Measurements from ENCODE around the gene SMC4. TPM values are rescaled to one million over a fixed set of nuclear protein-coding genes. Genes with fewer than 3 reads are reported as not detected.

SMC4 gene
- total and polyA plus RNA-seq, 5 donors, result 10.8 to 23.1 (median 13.4) TPM

DNA sequence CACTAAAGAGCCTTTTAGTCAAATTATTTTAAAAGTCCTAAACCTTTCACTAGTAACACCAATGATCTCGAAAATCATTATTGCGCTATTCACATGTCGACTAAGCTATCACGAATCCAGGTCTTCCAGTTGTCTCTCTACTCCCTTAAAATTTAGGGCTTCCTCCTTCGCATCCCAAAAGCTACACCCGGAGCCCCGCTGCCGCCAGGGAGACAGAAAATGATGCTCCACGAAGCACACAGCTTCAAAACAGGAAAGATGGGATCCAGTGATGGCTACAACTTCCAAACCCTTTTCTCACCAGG is 678 bp upstream of the SMC4 start:
- WGBS, result under 1% methylated on average over 9 of the region's 9 CpGs
- H3K27ac ChIP-seq (ENCODE audit: low read length), result peak overlapping the region; percentile 28
- DNase-seq, result no peak
- intact Hi-C loops (cut with DNase I), result no loop called here
- peak overlapping the region; percentile 93 for H3K4me3 ChIP-seq (ENCODE audit: low read length)
- peak in 1 of 2 donors; percentile 20 for ATAC-seq
- no peaks in the 10 kb centered on the region for H3K27me3 ChIP-seq (ENCODE audit: control insufficient read depth, insufficient read depth)
- H3K9me3 ChIP-seq (ENCODE audit: control insufficient read depth, low read length), result no peaks in the 10 kb centered on the region
- H3K4me1 ChIP-seq (ENCODE audit: control insufficient read depth, insufficient read depth, low read length), result peaks cover 2% of the 10 kb centered on the region

DNA sequence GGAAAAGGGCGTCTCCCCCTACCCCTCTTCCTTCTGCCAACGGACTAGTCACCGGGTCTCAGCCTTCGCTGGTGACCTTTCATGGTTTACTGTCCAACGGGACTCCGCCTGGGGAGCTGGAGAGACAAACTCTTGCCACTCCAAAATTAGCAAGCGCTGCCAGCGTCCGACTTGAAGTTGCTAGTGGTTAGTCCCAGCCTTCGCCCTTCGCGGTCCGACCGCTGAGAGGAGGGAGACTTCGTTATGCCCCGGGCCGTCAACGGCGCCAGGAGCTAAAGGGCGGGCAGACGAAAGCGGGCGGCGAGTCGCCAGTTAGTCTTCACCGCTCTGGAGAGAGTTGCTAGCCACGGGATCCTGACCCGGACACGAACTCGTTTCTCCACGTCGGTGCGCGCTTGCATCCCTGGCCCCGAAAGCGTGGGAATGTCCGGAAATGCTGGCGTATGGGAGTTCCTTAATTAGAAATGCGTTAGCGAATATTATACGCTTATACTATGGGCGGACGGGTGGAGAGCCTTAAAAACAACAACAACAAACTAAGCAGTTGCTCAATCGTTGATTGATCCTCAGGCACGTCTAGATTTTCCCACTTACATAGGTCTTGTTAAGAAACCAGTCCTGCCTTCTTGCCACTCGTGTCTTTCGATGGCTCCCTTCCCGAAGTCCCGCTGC is 716 bp downstream of the SMC4 start:
- peak overlapping the region; percentile 93 for H3K4me3 ChIP-seq (ENCODE audit: low read length)
- under 1% methylated on average over 49 of the region's 49 CpGs for WGBS
- ATAC-seq (peak; percentile 19 to 31), DNase-seq (peak; percentile 44 to 77 (median 76))
- H3K27ac ChIP-seq (ENCODE audit: low read length), result peak overlapping the region; percentile 84
- peaks cover 2% of the 10 kb centered on the region for H3K4me1 ChIP-seq (ENCODE audit: control insufficient read depth, insufficient read depth, low read length)
- no peaks in the 10 kb centered on the region for H3K27me3 ChIP-seq (ENCODE audit: control insufficient read depth, insufficient read depth)
- H3K9me3 ChIP-seq (ENCODE audit: control insufficient read depth, low read length), result no peaks in the 10 kb centered on the region
- intact Hi-C loops (cut with DNase I), result no loop called here

DNA sequence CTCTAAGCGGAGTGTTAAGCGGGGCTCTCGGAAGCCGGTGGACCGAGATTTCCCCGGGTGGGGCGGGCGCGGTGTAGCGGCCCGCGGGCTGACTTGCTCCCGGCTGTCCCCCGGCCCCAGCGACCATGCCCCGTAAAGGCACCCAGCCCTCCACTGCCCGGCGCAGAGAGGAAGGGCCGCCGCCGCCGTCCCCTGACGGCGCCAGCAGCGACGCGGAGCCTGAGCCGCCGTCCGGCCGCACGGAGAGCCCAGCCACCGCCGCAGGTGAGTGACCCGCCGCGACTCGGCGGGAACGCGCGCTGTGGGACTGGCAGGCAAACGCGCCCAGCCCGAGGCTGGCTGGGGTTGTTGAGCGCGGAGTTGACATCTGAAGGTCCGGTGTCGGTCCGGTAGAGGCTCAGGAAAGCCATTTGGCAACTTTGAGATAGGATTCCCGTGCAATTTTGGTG is 1.3 kb downstream of the SMC4 start:
- intact Hi-C loops (cut with DNase I), result no loop called here
- ATAC-seq, result peak; percentile 3
- peak overlapping the region; percentile 93 for H3K4me3 ChIP-seq (ENCODE audit: low read length)
- no peaks in the 10 kb centered on the region for H3K9me3 ChIP-seq (ENCODE audit: control insufficient read depth, low read length)
- WGBS, result under 1% methylated on average over 51 of the region's 51 CpGs
- no peaks in the 10 kb centered on the region for H3K27me3 ChIP-seq (ENCODE audit: control insufficient read depth, insufficient read depth)
- H3K27ac ChIP-seq (ENCODE audit: low read length), result peak overlapping the region; percentile 84
- H3K4me1 ChIP-seq (ENCODE audit: control insufficient read depth, insufficient read depth, low read length), result peaks cover 2% of the 10 kb centered on the region
- peak; percentile 14 to 73 (median 64) for DNase-seq

DNA sequence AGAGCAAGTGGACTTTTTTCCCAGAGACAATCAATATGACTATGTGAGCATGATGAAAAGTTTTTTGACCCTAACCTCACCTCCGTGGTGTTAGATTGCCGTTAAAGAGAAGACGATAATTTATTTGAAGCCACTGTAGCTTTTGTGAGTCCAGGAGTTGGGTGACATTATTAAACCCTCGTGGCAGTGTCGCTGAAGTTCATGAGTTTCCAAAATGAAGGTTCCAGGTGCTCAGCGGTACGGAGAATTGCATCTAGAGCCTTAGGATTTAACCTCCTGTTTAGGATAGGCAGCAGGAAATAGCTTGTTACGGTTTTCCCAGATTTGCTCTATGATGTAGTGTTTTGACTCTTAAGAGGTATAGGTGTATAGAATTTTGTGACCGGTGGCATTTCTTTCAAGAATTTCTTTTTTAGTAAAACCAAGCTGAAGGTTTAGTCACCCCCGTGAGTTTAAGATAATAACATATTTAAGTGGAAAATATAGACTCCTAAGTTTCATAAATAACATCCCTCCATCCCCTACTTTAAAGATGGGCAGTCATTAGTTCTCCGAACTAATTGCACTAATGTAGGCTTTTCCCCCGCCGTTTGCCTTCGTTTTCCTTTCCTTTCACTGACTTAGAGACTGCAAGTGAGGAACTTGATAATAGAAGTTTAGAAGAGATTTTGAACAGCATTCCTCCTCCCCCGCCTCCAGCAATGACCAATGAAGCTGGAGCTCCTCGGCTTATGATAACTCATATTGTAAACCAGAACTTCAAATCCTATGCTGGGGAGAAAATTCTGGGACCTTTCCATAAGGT is 2.0 kb downstream of the SMC4 start:
- DNase-seq, result peak in 1 of 3 donors; percentile 57
- Histone ChIP-seq H3K27ac (ENCODE audit: low read length) (peak overlapping the region; percentile 48), H3K27me3 (ENCODE audit: control insufficient read depth, insufficient read depth) (no peaks in the 10 kb centered on the region)

DNA sequence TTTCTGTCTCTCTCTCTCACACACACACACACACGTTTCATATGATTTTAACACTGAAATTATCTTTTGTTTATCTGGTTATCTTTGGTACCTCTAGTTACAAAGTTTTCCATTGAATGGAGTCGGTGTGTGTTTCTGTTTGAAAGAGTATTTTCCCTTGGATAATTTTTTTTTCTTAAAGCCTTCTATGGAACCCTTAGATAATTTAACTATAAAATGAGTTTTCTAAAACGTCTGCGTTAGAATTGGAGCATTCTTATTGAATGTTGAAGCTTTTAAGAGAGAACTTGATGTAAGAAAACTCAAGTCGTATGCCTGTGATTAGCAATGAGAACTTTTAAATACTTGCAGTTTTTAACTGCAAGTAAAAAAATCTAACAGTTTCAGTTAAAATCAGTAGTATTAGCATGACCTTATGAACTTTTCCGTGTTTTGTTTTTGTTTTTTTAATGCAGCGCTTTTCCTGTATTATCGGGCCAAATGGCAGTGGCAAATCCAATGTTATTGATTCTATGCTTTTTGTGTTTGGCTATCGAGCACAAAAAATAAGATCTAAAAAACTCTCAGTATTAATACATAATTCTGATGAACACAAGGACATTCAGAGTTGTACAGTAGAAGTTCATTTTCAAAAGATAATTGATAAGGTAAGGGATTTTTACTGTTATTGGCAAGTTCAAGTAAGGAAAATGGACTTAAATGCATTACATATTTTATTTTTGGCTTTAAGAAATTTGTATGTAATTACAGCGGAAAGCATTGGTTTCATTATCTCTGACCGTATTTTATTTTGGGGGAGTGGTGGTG is 3.0 kb downstream of the SMC4 start:
- DNase-seq (no peak), ATAC-seq (no peak)
- no peak overlapping the region for H3K27ac ChIP-seq (ENCODE audit: low read length)
- 33% methylated on average over 11 of the region's 11 CpGs for WGBS
- no peaks in the 10 kb centered on the region for H3K9me3 ChIP-seq (ENCODE audit: control insufficient read depth, low read length)
- intact Hi-C loops (cut with DNase I), result no loop called here
- H3K27me3 ChIP-seq (ENCODE audit: control insufficient read depth, insufficient read depth), result no peaks in the 10 kb centered on the region
- peak overlapping the region; percentile 93 for H3K4me3 ChIP-seq (ENCODE audit: low read length)
- peaks cover 2% of the 10 kb centered on the region for H3K4me1 ChIP-seq (ENCODE audit: control insufficient read depth, insufficient read depth, low read length)

More for the DNA sequence above, 2.0 kb downstream of the SMC4 start:
- Histone ChIP-seq H3K9me3 (ENCODE audit: control insufficient read depth, low read length) (no peaks in the 10 kb centered on the region), H3K4me3 (ENCODE audit: low read length) (peak overlapping the region; percentile 93), H3K4me1 (ENCODE audit: control insufficient read depth, insufficient read depth, low read length) (peaks cover 2% of the 10 kb centered on the region)
- ATAC-seq, result no peak
- intact Hi-C loops (cut with DNase I), result no loop called here
- WGBS, result 9% methylated on average over 16 of the region's 16 CpGs

DNA sequence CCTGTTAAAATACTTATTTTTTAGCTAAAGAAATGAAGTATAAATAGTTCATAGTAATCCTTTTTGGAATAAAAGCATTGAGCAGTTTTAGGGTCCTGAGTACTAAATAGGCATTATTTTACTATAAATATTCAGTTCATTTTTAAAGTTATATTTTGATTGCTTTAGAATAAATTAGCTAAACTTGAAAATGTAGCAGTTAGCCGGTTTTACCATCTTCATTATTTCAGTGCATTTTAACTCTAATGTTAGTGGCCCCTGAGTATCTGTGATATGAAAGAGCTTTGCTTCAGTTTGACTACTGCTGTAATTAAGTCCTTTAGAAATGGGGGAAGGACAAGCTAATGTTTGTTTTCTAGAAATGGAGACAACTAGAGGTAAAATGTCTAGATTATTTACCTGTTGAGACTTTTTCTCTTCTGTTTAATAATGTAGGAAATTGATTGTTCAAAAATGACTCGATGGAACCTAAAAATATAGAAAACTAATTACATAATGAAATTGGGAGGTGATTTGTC is 3.6 kb downstream of the SMC4 start:
- Histone ChIP-seq H3K27ac (ENCODE audit: low read length) (no peak overlapping the region), H3K4me3 (ENCODE audit: low read length) (peak overlapping the region; percentile 93), H3K4me1 (ENCODE audit: control insufficient read depth, insufficient read depth, low read length) (peaks cover 2% of the 10 kb centered on the region), H3K27me3 (ENCODE audit: control insufficient read depth, insufficient read depth) (no peaks in the 10 kb centered on the region), H3K9me3 (ENCODE audit: control insufficient read depth, low read length) (no peaks in the 10 kb centered on the region)
- intact Hi-C loops (cut with DNase I), result no loop called here
- 38% methylated on average over 2 of the region's 2 CpGs for WGBS
- no peak for DNase-seq
- no peak for ATAC-seq

DNA sequence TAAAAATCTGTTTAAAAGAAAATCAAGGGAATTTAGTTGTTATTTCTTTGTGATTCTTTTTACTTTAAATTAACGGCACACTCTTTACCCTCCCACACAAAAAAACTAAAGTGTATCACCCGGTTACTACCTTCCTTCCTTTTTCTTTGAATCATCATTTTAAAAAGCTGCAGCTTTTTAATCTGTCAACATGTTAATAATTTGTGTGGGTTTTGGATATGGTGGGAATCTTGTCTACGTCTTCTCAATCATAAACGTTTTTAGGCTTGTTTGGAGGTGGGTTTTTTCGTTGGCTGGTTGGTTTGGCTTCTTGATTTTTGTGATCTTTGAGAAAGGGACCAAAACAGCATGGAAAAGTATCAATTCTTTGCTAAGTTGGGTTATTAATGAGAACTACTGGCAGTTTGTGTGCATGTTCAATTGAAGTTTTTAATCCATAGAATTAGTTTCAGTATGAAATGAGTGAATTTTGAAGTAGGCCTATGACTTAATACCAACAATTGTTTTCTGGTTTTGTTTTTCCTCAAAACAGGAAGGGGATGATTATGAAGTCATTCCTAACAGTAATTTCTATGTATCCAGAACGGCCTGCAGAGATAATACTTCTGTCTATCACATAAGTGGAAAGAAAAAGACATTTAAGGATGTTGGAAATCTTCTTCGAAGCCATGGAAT is 4.5 kb downstream of the SMC4 start:
- H3K9me3 ChIP-seq (ENCODE audit: control insufficient read depth, low read length), result no peaks in the 10 kb centered on the region
- peak overlapping the region; percentile 54 for H3K4me3 ChIP-seq (ENCODE audit: low read length)
- DNase-seq (no peak), ATAC-seq (no peak)
- no peaks in the 10 kb centered on the region for H3K27me3 ChIP-seq (ENCODE audit: control insufficient read depth, insufficient read depth)
- H3K4me1 ChIP-seq (ENCODE audit: control insufficient read depth, insufficient read depth, low read length), result peaks cover 2% of the 10 kb centered on the region
- no peak overlapping the region for H3K27ac ChIP-seq (ENCODE audit: low read length)
- 41% methylated on average over 7 of the region's 7 CpGs for WGBS
- intact Hi-C loops (cut with DNase I), result no loop called here

DNA sequence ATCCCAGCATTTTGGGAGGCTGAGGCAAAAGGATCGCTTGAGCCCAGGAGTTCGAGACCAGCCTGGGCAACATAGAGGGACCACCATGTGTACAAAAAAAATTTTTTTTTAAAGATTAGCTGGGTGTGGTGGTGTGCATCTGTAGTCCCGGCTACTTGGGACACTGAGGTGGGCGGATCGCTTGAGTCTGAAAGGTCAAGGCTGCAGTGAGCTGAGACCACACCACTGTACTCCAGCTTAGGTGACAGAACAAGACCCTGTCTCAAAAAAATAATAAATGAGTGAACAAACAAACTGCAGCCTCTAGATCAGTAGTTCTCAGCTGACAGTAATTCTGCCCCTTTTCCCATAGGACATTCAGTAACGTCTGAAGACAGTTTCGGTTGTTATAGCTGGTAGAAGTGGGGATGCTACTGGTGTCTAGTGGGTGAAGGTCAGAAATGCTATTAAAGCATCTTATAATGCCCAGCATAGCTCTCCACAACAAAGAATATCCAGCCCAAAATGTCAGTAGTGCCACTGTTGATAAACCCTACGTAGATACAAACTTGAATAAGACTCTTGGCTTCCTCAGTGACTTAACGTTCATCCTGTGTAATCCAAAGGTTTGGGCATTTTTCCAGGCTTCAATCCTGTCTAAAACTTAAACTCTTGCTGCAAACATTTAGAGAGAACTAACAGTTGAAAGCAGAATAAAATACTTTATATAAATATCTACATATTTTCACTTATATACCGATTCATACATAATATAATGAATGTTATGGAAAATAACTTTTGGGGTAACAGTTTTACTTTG is 10.6 kb downstream of the SMC4 start:
- ATAC-seq (no peak), DNase-seq (no peak)
- Histone ChIP-seq H3K27ac (ENCODE audit: low read length) (no peak overlapping the region), H3K4me1 (ENCODE audit: control insufficient read depth, insufficient read depth, low read length) (no peaks in the 10 kb centered on the region), H3K9me3 (ENCODE audit: control insufficient read depth, low read length) (no peaks in the 10 kb centered on the region), H3K27me3 (ENCODE audit: control insufficient read depth, insufficient read depth) (no peaks in the 10 kb centered on the region), H3K4me3 (ENCODE audit: low read length) (no peak overlapping the region)
- WGBS, result 75% methylated on average over 10 of the region's 10 CpGs
- intact Hi-C loops (cut with DNase I), result loop anchor here (5.0 to 10.0 kb wide), 4 partner anchors 245 to 375 kb away; no protein-coding TSS in a partner anchor

DNA sequence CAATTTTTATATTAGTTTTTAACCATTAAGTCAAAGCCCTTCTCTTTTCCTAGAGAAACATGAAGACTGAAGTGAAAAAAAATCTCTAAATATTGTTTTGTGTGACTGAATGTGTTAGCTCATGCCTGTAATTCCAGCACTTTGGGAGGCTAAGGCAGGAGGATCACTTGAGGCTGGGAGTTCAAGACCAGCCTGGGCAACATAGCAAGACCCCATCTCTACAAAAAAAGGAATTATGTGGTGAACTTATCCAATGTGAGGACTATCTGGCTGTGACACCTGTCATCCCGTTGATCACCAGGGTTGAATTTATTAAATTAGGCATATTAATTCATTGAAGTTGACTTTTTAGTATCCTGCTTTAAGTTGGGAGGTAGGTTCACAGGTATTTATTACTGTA is 13.0 kb downstream of the SMC4 start:
- Histone ChIP-seq H3K27ac (ENCODE audit: low read length) (no peak overlapping the region), H3K4me1 (ENCODE audit: control insufficient read depth, insufficient read depth, low read length) (no peaks in the 10 kb centered on the region), H3K9me3 (ENCODE audit: control insufficient read depth, low read length) (no peaks in the 10 kb centered on the region), H3K4me3 (ENCODE audit: low read length) (no peak overlapping the region), H3K27me3 (ENCODE audit: control insufficient read depth, insufficient read depth) (no peaks in the 10 kb centered on the region)
- DNase-seq (no peak), ATAC-seq (no peak)
- intact Hi-C loops (cut with DNase I), result loop anchor here (5.0 to 10.0 kb wide), 4 partner anchors 248 to 378 kb away; no protein-coding TSS in a partner anchor
- 81% methylated on average over 1 of the region's 1 CpG for WGBS
